Hematopoietic multipotent progenitor cell treated with erythropoietin and hydrocortisone succinate and interleukin-3 and kit ligand, for 8 days (in vitro differentiated cells): Measurements from ENCODE around the gene GNG2.
"Not testable (repeated sequence)": the region's sequence is repeated elsewhere in the genome, so short reads cannot be mapped to it uniquely, and the experiment has no call there.

ENCODE experiments used
- DNase-seq: peaks from one replicate; pipeline ENCODE4 v3.0.0-alpha.2; 2015

GNG2 gene

GRCh38 chr14:51895375-51895774 lies 35.0 kb downstream of the GNG2 start:
- no peak for DNase-seq

GRCh38 chr14:51897791-51898355 lies 37.5 kb downstream of the GNG2 start:
- DNase-seq, result no peak

- no peak for DNase-seq
Measured at GRCh38 chr14:51901475-51902024, 41.1 kb downstream of the GNG2 start.

- not testable (repeated sequence) for DNase-seq
Measured at GRCh38 chr14:51905656-51906121, 45.3 kb downstream of the GNG2 start.

GRCh38 chr14:51908086-51908485 lies 47.7 kb downstream of the GNG2 start:
- DNase-seq, result no peak

GRCh38 chr14:51912112-51912786 lies 51.8 kb downstream of the GNG2 start:
- DNase-seq, result no peak

- DNase-seq, result no peak
Measured at GRCh38 chr14:51914310-51914709, 53.9 kb downstream of the GNG2 start.

GRCh38 chr14:51917193-51917592 lies 56.8 kb downstream of the GNG2 start:
- DNase-seq, result no peak

GRCh38 chr14:51921026-51921425 lies 60.6 kb downstream of the GNG2 start:
- DNase-seq, result peak; percentile 28

GRCh38 chr14:51922624-51923023 lies 62.2 kb downstream of the GNG2 start:
- DNase-seq, result no peak

GRCh38 chr14:51924600-51924999 lies 64.2 kb downstream of the GNG2 start:
- no peak for DNase-seq

GRCh38 chr14:51925980-51926379 lies 65.6 kb downstream of the GNG2 start:
- no peak for DNase-seq

GRCh38 chr14:51926449-51926848 lies 66.0 kb downstream of the GNG2 start:
- no peak for DNase-seq

GRCh38 chr14:51928568-51928967 lies 68.2 kb downstream of the GNG2 start:
- DNase-seq, result no peak

- no peak for DNase-seq
Measured at GRCh38 chr14:51929166-51929565, 68.8 kb downstream of the GNG2 start.

- DNase-seq, result no peak
Measured at GRCh38 chr14:51929910-51930682, 69.7 kb downstream of the GNG2 start.

- no peak for DNase-seq
Measured at GRCh38 chr14:51931308-51931707, 70.9 kb downstream of the GNG2 start.

GRCh38 chr14:51933191-51933590 lies 72.8 kb downstream of the GNG2 start:
- no peak for DNase-seq

- DNase-seq, result no peak
Measured at GRCh38 chr14:51938137-51938536, 77.7 kb downstream of the GNG2 start.

GRCh38 chr14:51938821-51939220 lies 78.4 kb downstream of the GNG2 start:
- DNase-seq, result no peak

- DNase-seq, result no peak
Measured at GRCh38 chr14:51939226-51939625, 78.8 kb downstream of the GNG2 start.

GRCh38 chr14:51939755-51940301 lies 79.4 kb downstream of the GNG2 start:
- DNase-seq, result no peak

GRCh38 chr14:51942971-51943370 lies 82.6 kb downstream of the GNG2 start:
- no peak for DNase-seq
